NCI-H345 treated with DMSO at 0.1 percent for 48 hours (cell line): ENCODE measurements around the gene GAS7.

Experiments used
- DNase-seq: peaks from one replicate; lab custom pipeline; 2025; ENCODE audit not compliant: unreplicated experiment; lab: John Stamatoyannopoulos, UW

Gene GAS7

DNA sequence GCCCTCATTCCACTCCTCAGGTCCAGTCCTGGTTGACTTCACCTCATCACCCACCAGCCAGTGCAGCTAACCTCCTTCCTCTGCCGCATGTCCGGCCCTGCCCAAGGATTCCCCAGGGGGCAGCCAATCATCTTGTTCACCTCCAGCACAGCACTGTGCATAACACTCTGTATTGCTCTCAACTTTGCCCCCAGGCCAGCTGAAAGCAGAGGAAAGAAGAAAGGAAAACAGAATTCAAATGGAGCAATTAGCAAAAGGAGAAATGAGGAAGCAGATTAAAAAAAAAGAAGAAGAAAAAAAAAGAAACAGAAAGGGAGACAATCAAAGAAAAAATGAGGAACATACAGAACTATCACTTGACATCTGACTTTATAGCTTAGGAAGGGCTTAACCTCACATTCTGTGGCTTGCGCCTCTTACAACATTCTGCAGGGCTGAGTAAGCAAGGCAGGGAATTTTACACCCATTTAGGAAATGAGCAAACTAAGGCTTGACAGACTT, 26.1 kb downstream of the GAS7 start:
- DNase-seq = no peak

DNA sequence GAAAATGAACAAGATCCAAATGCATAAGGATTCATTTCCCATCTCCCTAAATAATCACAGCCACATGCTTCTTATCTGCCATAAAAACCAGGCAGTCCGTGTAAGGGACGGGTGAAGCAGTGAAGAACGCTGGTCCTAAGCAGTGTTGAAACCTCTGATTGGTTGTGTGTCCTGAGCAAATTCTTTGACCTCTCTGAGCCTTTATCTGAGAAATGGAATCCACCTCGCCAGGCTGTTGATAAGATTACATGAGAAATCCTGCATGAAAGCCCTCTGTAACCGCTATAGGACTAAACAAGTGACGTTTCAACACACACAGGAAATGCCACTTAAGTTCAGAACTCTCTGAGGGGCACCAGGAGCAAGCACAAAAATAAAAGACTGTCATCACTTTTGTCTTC, 26.8 kb downstream of the GAS7 start:
- no peak for DNase-seq

DNA sequence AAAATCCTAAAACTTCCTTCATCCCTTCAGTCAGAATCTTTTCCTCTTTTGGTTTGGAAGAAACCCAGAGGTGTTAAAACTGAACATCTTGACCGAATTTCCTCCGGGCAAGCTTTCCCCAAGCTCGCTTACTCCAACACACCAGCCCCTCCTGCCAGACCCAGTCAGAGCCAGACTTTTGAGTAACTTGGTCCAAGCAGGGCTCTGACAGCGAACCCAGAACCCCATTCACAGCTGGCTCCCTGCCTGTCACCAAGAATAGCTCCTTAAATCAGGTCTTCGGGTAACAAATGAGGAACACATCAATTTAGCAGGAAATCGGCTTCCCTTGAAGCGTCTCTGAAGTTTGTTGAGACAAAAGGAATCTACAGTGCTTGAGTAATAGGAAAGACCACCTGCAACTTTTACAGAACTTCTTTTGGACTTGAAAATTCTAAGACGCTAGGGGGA, 27.3 kb downstream of the GAS7 start:
- DNase-seq = no peak

DNA sequence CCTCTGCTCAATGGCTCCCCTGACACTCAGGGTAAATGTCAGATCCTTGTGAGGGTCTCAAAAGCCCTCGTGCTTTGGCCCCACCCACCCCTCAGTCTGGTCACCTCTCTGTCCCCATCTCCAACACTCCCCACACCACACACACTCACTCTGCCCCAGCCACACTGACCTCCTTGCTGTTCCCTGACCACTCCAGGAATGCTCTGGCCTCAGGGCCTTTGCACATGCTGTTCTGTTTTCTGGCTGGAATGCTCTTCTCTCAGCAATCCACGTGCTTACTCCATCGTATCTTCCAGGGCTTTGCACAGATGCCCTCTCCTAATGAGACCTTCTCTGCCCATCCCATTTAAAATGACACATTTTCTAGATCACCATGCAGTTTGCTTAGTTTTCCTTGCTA, 28.2 kb downstream of the GAS7 start:
- no peak for DNase-seq

DNA sequence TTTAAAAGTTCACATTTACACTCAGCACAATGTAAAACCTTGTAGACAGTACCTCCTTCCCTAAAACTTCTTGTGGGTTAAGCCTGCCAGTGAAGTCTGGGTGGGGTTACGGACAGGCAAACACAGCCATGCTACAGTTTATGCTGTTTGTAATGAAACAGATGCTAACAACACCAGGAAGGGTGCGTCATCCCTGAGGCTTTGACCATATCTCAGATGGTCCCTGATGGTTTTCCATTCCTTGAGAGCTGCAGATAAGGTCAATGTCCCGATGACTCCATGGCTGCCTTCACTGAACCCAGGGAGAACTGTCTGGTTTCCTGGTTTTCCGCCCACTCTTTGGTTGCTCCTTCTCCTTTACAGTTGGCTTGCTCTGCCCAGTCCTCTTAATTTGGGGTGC, 29.1 kb downstream of the GAS7 start:
- no peak for DNase-seq

DNA sequence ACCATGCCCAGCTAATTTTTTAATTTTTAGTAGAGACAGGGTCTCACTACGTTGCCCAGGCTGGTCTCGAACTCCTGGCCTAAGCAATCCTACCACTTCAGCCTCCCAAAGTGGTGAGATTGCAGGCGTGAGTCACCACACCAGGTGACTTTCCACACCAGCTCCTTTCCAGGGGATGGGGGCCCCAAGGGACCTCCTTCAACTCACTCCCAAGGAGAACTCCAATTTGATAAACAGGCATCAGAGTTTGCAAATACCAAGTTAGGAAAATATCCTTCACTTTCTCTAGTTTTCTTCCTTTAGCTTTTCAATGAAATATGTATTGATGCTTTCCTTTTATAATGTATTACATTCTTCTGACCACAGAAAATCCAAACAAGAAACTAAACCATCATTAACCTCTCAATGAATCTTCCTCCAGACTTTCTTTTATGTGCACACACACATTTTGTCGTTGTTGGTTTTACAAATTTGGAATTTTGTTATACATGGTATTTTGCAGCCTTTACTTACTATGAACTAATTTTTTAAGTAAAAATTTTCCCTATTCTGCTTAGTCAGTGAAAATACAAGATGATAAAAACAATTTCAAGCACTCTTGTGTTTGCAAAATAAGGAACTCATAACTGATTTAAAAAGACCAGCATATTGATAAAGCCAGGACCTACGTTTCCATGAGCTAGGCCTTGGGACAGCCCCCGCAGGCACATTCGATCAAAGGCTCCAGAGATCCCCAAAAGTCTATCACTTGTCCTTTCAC, 32.0 kb downstream of the GAS7 start:
- no peak for DNase-seq

DNA sequence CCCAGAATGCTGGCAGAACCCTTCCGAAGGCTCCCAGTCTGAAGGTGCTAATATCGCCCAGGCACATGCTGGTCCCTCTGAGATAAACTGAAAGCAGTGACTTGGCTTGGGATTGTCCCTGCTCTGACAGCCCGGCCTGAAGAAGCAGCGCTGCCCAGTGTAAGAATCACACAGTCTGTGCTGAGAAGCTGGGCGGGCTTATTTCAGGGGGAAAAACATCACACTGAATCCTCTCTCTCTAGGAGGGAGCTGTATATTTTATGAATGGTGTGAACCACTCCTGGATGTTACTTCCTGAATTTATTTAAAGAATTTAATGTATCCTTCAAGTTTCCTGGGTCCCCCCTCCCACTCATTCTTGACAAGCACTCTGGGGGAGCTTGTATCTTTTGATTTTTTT, 36.3 kb downstream of the GAS7 start:
- DNase-seq = no peak

DNA sequence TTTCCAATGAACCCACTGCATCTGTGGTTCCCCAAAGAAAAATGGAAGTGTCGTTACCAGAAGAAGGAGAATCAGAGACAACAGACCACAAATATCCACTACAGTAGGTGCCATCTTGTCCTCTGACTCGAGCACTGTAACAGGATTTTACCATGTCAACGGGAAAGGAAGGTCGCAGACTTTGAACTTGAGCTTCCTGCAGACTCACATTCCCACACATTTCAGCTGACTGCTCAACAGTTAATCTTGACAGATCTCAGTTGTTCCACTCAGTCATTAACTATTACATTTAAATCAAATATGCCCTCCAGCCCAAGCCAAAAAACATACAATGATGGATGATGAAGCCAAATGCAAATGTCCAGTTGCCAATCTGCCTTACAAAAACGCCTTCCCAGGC, 37.0 kb downstream of the GAS7 start:
- DNase-seq = no peak

DNA sequence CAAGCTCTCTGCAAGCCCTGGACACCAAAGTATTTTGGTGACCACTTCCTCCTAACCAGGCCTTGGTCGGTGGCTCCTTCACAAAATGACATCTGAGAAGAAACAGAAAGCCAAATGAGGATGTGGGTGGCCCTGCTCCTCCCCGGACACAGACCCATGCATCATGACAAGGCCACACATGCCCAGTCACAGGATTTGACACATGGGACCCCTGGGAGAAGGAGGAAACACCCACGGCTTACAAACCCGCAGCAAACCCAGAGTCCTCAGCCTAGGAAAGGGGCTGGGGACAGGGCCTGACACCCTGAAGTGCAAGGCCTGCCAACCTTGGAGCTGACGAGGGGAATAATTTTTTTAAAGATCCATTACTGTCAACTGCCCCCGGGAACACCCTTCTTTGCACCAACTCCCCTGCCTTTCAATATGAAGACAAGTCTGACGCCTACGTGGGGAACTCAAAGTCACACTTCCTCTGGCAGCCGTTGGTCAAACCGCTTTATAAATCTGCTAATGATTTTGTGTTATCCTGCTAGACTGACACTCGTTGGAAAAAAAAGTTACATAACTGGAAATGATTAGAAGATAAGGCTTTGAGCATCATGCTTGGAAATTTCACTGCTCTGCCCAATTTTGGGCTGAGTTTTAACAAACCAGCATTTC, 41.3 kb downstream of the GAS7 start:
- no peak for DNase-seq

DNA sequence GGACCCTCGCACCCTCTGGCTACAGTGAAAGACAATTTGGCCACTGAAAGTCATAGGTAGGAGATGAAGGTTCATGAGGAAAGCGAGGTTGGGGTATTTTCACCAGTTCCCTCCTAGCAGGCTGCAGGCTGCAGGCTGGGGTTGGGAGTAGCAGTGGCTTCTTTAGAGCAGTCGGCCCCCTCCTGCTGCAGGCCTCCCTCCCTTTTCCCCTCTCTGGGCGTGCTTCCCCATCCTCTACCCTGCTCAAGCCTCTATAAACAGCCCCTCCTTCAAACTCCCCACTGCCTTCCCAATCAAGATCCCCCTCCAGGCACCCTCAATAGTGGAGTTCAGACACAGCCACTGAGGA, 41.8 kb downstream of the GAS7 start:
- no peak for DNase-seq

DNA sequence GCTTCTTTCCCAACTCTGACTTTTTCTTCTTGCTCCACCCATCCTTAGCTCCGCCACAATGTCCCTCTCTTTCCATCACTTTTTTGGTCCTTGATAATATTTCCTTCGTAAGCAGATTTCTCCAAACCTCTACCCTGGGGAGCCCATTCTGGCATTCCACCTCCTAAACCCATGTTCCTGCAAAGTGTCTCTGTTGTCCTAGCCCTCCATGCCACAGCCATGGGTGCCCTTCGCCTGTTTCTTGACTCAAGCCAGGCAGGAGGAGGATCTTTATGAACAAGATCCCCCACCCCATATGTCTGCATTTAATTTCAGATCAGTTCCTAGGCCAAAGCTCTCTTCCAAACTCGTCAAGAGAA, 42.4 kb downstream of the GAS7 start:
- DNase-seq = no peak

DNA sequence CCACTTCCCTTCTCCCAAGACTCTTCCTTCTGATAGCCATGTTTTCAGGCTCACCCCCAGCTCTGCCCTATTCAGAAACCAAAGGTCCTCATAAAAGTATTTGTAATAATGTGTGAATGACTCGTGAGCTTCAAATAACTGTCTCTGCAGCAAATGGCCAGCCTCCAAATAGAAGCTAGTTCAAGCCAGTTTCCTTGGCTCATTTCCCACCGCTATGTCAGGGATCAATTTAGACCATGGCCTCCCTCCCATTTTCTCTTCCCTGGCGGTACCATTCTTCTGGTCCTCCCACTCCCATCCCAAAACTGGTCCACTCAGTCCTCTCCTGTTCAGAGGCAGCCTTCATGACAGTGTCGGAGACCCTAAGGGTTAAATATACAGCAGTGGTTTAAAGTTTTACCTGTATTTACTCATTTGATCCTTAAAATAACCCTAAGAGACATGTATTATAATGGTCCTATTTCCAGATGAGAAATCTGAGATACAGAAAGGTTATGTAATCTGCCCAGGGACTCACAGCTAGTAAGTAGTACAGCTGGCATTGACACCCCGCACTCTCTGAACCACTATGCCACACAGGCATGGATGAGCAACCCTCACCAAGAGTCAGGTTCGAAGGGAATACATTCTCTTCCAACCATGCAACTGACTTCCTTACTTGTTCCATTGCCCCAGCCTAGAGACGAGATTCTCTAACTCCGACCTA, 42.9 kb downstream of the GAS7 start:
- no peak for DNase-seq

DNA sequence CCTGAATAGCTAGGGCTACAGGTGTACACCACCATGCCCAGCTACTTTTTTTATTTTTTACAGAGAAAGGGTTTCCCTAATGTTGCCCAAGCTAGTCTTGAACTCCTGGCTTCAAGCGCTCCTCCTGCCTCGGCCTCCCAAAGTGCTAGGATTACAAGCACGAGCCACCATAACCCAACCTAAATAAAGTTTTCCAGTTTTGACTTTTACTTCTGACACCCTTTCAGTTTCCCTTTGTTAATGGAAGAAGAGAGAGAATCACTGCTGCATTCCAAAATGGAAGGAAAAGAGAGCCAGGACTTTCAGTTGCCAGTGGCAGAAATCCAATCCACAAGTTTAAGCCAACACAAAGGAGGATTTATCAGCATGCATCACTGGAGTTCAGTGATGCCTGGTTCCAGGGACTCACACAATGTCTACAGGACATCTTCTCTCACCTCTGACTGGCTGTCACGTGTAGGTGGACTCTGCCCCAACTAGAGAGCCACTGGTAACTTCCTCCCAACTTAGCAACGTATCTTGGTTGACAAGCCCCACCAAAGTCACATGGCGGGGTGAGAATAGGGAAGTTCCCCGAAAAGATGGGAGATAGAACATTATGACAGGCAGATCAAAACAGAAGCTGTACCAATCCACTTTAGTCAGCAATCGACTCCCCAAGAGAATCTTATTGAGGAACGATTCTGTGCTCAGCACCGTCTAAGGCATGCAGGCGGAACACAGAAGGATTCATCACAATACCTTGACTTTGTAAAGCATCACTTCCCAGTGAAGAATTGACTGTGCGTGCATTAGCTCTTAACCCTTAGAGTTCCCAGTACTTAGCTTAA, 46.5 kb downstream of the GAS7 start:
- no peak for DNase-seq

DNA sequence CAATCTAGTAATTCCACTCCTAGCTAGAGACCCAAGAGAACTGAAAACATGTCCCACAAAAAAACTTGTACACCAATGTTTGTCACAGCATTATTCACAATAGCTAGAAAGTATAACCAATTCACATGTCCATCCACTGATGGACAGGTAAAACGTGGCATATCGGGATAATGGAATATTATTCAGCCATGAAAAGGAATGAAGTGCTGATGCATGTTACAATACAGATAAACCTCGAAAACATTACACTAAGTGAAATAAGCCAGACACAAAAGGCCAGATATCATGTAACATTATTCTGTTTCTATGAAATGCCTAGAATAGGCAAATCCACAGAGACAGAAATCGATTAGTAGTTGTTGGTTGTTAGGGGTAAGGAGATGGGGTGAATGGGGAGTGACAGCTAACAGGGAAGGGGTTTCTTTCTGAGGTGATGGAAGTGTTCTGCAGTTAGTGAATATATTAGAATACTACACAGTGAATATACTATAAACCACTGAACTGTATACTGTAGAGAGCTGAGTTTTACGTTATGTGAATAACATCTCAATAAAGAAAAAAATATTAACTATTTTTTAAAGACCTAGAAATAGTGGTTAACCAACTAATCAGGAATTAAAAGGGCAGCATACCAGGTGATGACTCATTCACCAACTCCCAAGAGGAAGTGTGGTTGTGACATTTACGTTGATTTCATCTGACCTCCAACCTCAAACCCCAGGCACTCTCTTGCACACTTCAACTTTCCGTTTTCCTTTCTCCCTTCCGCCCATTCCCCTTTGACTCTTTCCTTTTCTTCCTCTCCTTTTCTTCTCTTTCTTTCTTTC, 48.6 kb downstream of the GAS7 start:
- no peak for DNase-seq

DNA sequence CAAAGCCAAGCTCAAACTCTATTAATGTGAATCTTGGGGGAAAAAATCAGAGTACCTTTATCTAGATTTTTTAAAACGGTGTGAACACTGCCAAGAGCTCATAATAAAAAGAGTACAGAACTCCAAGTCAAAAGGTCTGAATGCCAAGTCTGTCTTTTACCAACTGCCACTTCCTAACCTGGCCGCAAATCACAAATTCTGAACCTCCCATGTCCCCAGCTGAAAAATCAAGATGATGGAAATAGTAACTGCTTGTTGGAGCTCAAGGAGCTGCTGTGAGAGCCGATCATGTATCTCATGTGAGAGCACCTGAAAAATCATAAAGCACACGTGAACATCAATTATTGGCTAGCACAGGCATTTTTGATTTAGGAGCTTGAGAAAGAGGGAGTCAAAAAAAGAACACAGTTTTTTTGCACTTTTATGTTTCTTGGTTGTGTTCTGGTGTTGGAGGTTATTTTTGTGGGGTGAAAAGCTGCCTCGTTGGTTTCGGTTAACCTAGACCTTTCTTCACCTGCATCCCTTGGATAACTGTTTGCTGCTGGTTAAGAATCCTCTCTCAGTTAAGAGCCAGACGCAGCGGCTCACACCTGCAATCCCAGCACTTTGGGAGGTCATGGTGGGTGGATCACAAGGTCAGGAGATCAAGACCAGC, 50.5 kb downstream of the GAS7 start:
- no peak for DNase-seq

DNA sequence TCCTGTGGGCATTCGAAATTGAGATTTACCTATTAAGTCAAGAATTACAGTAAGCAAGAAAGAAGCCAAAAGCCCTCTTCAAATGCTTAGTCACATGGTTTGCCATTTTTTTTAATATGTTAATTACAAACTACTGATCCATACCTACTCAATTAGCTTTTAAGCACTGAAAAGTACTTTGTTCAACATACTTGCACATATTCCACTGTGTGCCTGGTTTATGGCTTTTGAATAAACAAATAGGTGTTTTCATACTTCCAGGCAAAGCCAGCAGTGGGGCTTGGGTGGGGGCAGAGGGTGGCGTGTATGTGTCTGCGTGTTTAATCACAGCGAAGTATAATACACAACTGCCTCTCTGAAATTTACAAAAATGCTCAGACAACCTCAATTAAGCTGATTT, 51.4 kb downstream of the GAS7 start:
- no peak for DNase-seq

DNA sequence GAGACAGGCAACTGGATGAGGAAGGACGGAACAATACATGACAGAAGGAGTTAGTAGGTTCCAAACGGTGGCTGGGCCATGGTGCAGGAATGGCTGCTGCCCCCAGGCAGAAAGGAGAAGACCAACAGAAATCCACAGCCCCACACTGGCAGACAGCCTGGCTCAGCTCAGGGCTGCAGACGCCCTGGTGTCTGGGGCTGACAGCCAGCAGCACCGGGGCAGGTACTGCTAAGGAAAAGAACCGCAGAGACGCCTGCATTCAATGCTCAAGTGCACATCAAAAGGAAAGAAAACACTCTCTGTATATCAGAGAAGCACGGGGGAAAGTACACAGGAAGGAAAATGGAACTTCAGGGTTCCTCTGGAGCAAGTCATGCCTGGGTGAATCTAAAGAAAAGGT, 53.4 kb downstream of the GAS7 start:
- no peak for DNase-seq

DNA sequence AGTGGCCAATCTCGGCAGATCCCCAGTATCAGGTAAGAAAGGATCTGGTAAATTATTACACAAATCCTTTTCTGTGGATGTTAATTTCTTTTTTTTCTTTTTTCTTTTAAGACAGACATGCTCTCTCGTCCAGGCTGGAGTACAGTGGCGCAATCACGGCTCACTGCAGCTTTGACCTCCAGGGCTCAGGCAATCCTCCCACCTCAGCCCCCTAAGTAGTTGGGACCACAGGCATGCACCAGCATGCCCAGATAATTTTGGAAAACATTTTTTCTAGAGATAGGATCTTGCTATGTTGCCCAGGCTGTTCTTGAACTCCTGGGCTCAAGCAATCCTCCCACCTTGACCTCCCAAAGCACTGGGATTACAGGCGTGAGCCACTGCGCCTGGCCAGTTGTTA, 54.0 kb downstream of the GAS7 start:
- DNase-seq = no peak

DNA sequence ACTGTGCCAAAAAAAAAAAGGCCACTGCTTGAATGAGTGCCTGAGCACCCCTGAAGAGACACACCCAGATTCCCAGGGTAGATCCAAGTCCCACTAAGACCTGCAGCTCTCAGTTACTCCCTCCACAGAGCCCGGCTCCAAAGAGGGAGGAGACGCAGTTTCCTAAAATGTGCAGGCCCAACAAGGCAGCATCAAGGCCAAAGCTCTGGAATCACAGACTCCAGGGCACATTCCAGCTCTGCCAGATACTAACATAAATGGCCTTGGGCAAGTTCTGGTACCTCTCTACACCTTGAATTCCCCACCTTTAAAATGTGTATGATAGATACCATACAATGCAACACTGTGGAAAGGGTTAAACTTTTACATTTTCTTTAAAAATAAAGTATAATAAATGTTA, 57.0 kb downstream of the GAS7 start:
- no peak for DNase-seq

DNA sequence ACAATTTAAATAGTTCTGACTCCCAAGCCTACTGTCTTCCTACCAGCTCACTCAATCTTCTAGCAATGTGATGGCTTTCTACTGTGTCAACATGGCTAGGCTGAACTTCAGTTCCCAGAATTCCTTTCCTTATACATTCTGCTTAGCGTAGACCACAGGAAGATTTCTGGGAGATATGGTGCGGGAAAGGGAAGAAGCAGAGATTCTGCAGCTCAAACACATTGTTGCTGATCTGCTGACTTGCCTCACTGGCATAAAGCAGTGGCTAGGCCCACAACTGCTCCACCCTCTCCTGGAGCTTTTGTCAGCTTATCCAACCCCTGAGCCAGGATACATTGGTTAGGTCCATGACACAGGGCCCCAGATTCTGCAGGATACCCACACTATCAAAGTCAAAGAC, 58.8 kb downstream of the GAS7 start:
- DNase-seq = no peak
